ENCODE data around the gene COLEC12.

COLEC12 gene

DNA sequence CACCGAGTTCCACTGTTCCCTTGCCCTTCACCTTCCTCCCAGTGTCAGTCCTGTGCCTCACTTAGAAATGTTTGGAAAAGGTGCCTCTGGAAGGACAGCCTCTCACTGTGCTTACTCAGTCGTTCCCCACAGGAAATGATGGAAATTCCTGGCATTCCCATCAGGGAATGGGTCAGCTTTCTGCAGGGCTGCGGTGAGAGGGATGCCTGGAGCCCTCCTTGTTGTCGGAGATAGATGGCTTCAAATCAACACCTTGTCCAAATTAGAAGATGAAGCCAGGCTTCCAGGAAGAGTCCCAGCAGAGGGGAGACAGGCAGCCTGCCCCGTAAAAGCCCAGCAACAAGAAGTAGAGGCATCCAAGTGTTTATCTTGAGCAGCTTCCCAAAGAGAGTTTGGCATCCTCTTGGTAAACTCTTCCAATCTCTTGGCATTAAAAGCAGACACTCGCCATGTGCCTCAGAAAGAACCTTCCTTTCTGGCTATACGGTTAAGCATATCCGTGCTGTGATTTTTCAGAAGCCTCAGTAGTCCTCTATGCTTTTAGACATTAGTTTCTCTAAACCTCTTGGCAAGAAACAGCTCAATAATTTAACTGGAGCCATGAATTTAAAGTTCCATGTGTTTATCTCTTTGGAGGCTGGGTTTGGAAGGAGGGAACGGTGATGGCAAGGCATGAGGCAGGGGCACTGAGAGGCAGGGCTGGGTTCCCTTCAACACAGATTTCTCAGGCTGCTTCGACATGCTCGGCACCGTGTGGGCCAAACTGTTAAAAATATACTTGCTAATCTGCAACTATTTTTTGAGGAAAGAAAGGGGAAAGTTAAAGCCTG is 25.1 kb downstream of the COLEC12 start:
- DNase-seq (ENCODE audit: low read depth in 2 of 2) = no peak

DNA sequence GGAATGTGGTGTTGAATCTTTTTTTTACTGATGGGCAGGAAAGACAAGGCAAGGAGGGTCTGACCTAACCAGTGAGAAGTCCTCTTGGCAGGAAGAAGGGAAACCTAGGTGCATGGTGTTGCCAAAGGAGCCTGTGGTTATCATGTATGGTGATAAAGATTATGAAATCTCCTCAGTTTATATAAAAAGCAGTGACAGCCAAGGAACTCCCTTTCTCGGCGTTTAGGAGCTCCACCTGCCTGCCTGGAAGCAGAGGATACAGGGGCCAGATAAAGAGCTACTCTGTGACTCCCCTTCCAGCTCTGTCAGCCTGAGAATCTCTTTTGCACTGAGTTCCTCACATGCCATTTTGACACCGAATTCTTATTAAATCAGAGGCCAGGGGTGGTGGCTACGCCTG is 26.1 kb downstream of the COLEC12 start:
- DNase-seq (ENCODE audit: low read depth in 2 of 2) = no peak

GRCh38 chr18:473802-474201 is 26.7 kb downstream of the COLEC12 start:
- no peak for DNase-seq (ENCODE audit: low read depth in 2 of 2)

- no peak for DNase-seq (ENCODE audit: low read depth in 2 of 2)
These were observed 28.8 kb downstream of the COLEC12 start for GRCh38 chr18:471716-472115.

DNA sequence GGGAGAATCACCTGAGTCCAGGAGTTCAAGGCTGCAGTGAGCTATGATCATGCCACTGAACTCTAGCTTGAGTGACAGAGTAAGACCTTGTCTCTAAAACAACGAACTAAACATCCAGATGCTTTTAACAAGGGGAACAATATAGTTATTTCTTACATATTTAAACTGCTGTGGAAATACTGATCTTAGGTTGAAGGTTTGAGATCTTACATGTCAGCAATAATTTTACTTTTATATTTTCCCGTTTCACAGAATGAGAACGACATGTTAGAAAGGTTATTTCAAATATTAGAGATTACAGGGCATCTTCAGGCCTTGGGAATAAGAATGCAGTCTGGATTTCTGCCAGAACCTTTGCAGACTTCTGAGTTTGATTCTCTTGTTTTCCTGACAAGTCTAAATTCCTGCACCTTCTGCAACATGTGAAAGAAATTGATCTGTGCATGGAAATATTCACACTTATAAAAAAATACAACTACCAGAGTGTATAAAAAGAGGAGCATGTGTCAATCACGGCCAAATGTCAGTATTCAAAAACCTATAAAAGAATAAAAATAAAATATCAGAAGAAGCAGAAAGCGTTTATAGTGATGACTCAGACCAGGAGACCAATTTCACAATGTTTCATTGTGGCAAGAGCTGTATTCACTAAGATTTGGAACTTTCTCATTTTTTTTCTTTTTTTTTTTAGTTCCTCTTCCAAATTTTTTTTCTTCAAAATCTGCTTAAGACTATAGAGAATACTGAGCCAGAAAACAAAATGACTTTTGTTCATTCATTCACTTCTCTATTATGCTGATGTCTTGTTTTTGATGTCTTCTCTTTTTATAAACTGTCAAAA is 29.6 kb downstream of the COLEC12 start:
- no peak for DNase-seq (ENCODE audit: low read depth in 2 of 2)

- DNase-seq (ENCODE audit: low read depth in 2 of 2) = no peak
These were observed 31.3 kb downstream of the COLEC12 start for GRCh38 chr18:468955-469790.

- no peak for DNase-seq (ENCODE audit: low read depth in 2 of 2)
These were observed 36.5 kb downstream of the COLEC12 start for GRCh38 chr18:463827-464541.

- no peak for DNase-seq (ENCODE audit: low read depth in 2 of 2)
These were observed 37.1 kb downstream of the COLEC12 start for GRCh38 chr18:463403-463802.

DNA sequence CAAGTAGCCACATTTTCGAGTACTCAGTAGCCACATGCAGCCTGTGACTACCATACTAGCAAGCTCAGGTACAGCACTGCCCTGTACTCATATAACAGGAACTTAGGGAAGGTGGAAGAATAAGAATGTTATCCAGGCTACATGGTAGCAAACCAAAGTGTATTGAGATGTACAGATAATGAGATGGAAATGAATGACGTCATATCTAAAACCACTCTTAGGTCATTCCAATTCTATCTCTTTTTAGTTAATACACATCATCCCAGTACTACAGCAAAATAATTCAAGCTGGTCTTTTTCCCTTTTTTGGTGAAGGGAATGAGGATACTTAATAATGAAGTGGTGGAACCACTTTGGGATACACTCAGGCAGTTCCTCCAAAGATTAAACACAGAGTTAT is 38.7 kb downstream of the COLEC12 start:
- DNase-seq (ENCODE audit: low read depth in 2 of 2) = no peak

DNA sequence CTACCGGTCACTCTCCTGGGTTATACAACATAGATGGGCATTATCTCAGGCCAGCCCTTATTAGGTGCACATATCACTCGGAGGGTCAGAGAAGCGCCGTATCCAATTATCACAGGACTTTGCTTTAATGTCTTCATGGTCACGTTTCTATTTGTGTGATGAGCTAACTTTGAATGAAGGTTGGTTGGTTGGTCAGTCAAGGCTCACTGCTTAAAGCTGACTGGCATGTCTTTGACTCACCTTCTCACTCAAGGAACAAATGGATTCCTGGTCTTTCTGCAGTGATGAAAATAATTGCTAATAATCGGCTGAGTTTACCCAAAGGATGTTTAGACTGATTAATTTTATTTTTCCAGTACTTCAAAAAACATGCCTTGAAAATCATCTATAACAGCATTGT is 39.7 kb downstream of the COLEC12 start:
- no peak for DNase-seq (ENCODE audit: low read depth in 2 of 2)

GRCh38 chr18:459814-460593 is 40.5 kb downstream of the COLEC12 start:
- DNase-seq (ENCODE audit: low read depth in 2 of 2) = no peak

DNA sequence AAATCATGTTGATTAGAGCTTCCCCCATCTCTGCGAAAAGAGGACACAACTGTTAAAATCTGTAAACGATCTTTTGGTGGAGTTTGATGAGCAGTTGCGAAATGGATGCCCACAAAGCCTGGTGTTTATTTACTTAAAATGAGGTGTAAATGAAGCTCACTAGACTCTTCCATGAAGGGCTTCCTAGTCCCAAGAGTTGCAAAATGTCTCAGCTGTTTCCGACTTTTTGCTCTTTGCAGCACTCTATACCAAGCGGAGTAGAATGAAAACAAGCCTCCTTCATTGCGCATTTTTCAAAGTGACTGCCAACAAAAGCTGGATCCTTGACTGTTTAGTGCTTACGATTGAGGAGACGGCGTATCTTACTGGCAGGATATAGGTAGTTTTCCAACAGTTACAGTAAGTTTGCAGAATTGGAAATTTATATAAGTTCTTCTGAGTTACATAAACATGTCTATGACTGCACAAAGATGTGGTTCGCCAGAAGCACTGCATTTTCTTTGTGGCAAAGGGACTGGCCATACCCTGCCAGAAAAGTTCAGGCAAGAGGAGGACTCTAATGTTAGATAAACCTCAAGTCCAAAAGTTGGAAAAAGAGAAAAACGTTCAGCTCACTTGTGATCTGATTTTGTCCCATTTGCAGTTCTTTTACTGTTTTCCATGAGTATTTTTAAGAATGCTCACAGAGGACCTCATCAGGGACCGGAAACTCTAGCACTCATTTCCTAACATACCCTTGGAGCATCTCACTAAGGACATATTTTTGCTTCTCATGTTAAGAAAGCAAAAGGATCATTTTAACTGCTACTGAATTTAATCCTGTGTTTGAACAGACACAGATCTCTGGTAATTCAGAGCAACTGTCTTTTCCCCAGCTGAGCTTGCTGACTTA is 42.7 kb downstream of the COLEC12 start:
- DNase-seq (ENCODE audit: low read depth in 2 of 2) = no peak

- no peak for DNase-seq (ENCODE audit: low read depth in 2 of 2)
These were observed 43.4 kb downstream of the COLEC12 start for GRCh38 chr18:457140-457519.

DNA sequence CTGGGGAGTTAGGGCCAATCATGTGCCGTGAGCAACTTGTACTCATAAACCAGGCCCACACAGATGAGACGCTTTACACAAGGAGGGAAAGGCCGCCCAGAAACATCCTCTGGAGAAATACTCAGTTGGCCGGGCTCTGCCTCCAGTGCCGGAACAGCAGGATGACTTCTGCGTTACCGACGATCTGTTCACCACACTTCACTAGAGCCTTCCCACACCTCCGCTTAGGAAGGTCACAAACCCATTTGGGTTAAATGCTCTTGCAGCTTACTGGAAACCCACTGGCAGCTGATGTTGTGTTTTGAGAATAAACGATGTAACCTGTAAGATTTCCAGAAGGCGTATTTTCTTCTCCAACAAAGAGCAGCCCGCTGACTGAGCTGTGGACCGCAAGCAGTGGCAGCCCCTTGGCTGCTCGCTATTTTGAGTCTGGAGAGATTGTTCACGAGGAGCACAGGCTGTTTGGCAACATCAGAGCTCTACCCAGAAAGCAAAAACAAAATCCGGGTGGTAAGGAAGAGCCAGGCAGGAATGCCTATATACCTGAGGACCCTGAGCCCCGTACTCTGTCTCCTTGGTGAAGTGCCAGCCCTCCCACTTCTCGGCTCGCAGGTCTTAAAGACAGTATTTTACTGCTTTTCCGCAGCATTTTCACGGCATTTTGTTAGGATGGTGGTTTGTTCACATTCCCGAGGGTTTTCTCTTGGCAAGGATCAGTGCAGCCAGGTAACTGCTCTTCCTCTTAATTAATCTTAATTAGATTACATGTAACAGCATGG is 44.0 kb downstream of the COLEC12 start:
- DNase-seq (ENCODE audit: low read depth in 2 of 2) = no peak

DNA sequence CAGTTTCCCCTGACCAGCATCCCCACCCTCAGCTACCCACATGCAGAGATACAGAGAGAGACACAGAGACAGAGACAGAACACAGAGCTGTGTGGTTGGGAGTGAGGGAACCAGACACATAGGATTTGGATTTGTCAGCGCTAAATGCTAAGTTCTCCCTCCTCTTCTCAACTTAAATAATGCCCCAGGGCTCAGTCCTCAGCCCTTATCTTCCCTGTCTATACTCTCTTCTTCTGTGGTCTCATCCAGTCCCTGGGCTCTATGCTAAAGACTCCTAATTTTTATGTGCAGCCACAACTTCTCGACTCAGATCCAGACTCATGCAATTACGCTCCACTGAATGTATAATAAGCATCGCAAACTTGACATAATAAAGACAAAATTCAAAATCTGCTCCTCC is 47.1 kb downstream of the COLEC12 start:
- DNase-seq (ENCODE audit: low read depth in 2 of 2) = no peak

DNA sequence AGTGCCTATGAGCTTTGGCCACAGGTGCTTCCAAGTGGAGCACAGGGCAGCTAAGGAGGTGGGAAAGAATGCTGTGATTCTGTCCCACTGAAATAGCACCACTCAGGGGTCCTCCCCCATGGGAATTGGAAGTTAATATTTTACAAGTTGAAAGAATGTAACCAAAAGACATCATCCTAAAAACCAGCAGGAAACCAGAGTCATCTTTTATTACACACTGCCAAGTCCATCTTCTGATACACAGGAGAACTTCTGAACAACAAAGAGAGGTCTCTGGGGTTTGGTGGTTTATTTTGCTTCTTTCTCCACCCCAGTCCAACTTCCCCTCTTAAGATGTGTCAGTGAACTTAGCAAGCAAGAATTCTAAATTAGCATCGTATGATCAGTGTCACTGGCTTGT is 47.7 kb downstream of the COLEC12 start:
- DNase-seq (ENCODE audit: low read depth in 2 of 2) = no peak

DNA sequence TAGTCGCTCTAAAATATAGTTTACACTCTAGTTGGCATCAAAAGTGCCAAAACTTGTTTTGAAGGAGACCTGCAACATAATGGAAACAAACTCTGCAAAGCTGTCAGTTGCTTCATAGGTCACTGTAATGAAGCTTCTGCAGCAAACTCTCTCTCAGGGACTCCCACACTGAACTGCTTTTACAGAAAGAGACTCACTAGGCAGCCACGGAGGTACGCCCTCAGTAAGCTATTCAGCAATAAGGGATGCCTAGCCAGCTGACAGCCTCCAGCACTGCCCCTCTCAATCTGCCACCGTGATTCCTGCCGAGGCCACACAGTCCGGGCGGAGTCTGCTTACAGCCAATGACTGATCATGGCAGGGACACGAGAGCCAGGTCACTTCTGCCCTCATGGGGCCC is 51.1 kb downstream of the COLEC12 start:
- no peak for DNase-seq (ENCODE audit: low read depth in 2 of 2)

GRCh38 chr18:448116-448790 is 52.2 kb downstream of the COLEC12 start:
- no peak for DNase-seq (ENCODE audit: low read depth in 2 of 2)
